Measurements from ENCODE around the gene RXRA. TPM values are rescaled to one million over a fixed set of nuclear protein-coding genes. Genes with fewer than 3 reads are reported as not detected.

The RXRA gene
- total RNA-seq, 1 donor = 11.2 TPM

GRCh38 chr9:134422301-134423090 is 96.2 kb downstream of the RXRA start:
- H3K4me1 ChIP-seq (ENCODE audit: insufficient read depth, low read length) = no peaks in the 10 kb centered on the region
- H3K4me3 ChIP-seq (ENCODE audit: low read length) = no peak overlapping the region

GRCh38 chr9:134423166-134423565 is 96.9 kb downstream of the RXRA start:
- H3K9me3 ChIP-seq (ENCODE audit: low read depth, low read length) = no peaks in the 10 kb centered on the region
- H3K4me1 ChIP-seq (ENCODE audit: insufficient read depth, low read length) = no peaks in the 10 kb centered on the region
- no peak overlapping the region for H3K4me3 ChIP-seq (ENCODE audit: low read length)
- H3K27me3 ChIP-seq (ENCODE audit: insufficient read depth, low read length) = no peaks in the 10 kb centered on the region

More at GRCh38 chr9:134422301-134423090, 96.2 kb downstream of the RXRA start:
- H3K27me3 ChIP-seq (ENCODE audit: insufficient read depth, low read length) = no peaks in the 10 kb centered on the region
- H3K9me3 ChIP-seq (ENCODE audit: low read depth, low read length) = no peaks in the 10 kb centered on the region

GRCh38 chr9:134423749-134424148 is 97.5 kb downstream of the RXRA start:
- H3K27me3 ChIP-seq (ENCODE audit: insufficient read depth, low read length) = no peaks in the 10 kb centered on the region
- H3K4me3 ChIP-seq (ENCODE audit: low read length) = no peak overlapping the region
- H3K4me1 ChIP-seq (ENCODE audit: insufficient read depth, low read length) = no peaks in the 10 kb centered on the region
- H3K9me3 ChIP-seq (ENCODE audit: low read depth, low read length) = no peaks in the 10 kb centered on the region

GRCh38 chr9:134424818-134425217 is 98.6 kb downstream of the RXRA start:
- Histone ChIP-seq H3K4me3 (ENCODE audit: low read length) (no peak overlapping the region), H3K27me3 (ENCODE audit: insufficient read depth, low read length) (no peaks in the 10 kb centered on the region), H3K4me1 (ENCODE audit: insufficient read depth, low read length) (no peaks in the 10 kb centered on the region), H3K9me3 (ENCODE audit: low read depth, low read length) (no peaks in the 10 kb centered on the region)

GRCh38 chr9:134425401-134425800 is 99.1 kb downstream of the RXRA start:
- Histone ChIP-seq H3K4me1 (ENCODE audit: insufficient read depth, low read length) (no peaks in the 10 kb centered on the region), H3K27me3 (ENCODE audit: insufficient read depth, low read length) (no peaks in the 10 kb centered on the region), H3K4me3 (ENCODE audit: low read length) (no peak overlapping the region), H3K9me3 (ENCODE audit: low read depth, low read length) (no peaks in the 10 kb centered on the region)

- Histone ChIP-seq H3K4me3 (ENCODE audit: low read length) (no peak overlapping the region), H3K27me3 (ENCODE audit: insufficient read depth, low read length) (no peaks in the 10 kb centered on the region), H3K4me1 (ENCODE audit: insufficient read depth, low read length) (no peaks in the 10 kb centered on the region), H3K9me3 (ENCODE audit: low read depth, low read length) (no peaks in the 10 kb centered on the region)
Observed at GRCh38 chr9:134425812-134426211, 99.6 kb downstream of the RXRA start.

- no peaks in the 10 kb centered on the region for H3K27me3 ChIP-seq (ENCODE audit: insufficient read depth, low read length)
- no peaks in the 10 kb centered on the region for H3K4me1 ChIP-seq (ENCODE audit: insufficient read depth, low read length)
- H3K9me3 ChIP-seq (ENCODE audit: low read depth, low read length) = no peaks in the 10 kb centered on the region
- H3K4me3 ChIP-seq (ENCODE audit: low read length) = no peak overlapping the region
Observed at GRCh38 chr9:134426436-134426835, 100.2 kb downstream of the RXRA start.

- no peaks in the 10 kb centered on the region for H3K4me1 ChIP-seq (ENCODE audit: insufficient read depth, low read length)
- no peaks in the 10 kb centered on the region for H3K9me3 ChIP-seq (ENCODE audit: low read depth, low read length)
- H3K4me3 ChIP-seq (ENCODE audit: low read length) = no peak overlapping the region
- H3K27me3 ChIP-seq (ENCODE audit: insufficient read depth, low read length) = no peaks in the 10 kb centered on the region
Observed at GRCh38 chr9:134427153-134427782, 101.0 kb downstream of the RXRA start.

- H3K4me3 ChIP-seq (ENCODE audit: low read length) = no peak overlapping the region
- no peaks in the 10 kb centered on the region for H3K9me3 ChIP-seq (ENCODE audit: low read depth, low read length)
- no peaks in the 10 kb centered on the region for H3K4me1 ChIP-seq (ENCODE audit: insufficient read depth, low read length)
- H3K27me3 ChIP-seq (ENCODE audit: insufficient read depth, low read length) = no peaks in the 10 kb centered on the region
Observed at GRCh38 chr9:134428559-134428958, 102.3 kb downstream of the RXRA start.

GRCh38 chr9:134429007-134429406 is 102.8 kb downstream of the RXRA start:
- Histone ChIP-seq H3K27me3 (ENCODE audit: insufficient read depth, low read length) (no peaks in the 10 kb centered on the region), H3K9me3 (ENCODE audit: low read depth, low read length) (no peaks in the 10 kb centered on the region), H3K4me3 (ENCODE audit: low read length) (no peak overlapping the region), H3K4me1 (ENCODE audit: insufficient read depth, low read length) (no peaks in the 10 kb centered on the region)

- Histone ChIP-seq H3K27me3 (ENCODE audit: insufficient read depth, low read length) (no peaks in the 10 kb centered on the region), H3K9me3 (ENCODE audit: low read depth, low read length) (no peaks in the 10 kb centered on the region), H3K4me1 (ENCODE audit: insufficient read depth, low read length) (no peaks in the 10 kb centered on the region), H3K4me3 (ENCODE audit: low read length) (no peak overlapping the region)
Observed at GRCh38 chr9:134429481-134429880, 103.2 kb downstream of the RXRA start.

- Histone ChIP-seq H3K27me3 (ENCODE audit: insufficient read depth, low read length) (no peaks in the 10 kb centered on the region), H3K9me3 (ENCODE audit: low read depth, low read length) (no peaks in the 10 kb centered on the region), H3K4me1 (ENCODE audit: insufficient read depth, low read length) (no peaks in the 10 kb centered on the region), H3K4me3 (ENCODE audit: low read length) (no peak overlapping the region)
Observed at GRCh38 chr9:134431095-134431494, 104.8 kb downstream of the RXRA start.

GRCh38 chr9:134431626-134432025 is 105.4 kb downstream of the RXRA start:
- Histone ChIP-seq H3K4me3 (ENCODE audit: low read length) (no peak overlapping the region), H3K9me3 (ENCODE audit: low read depth, low read length) (no peaks in the 10 kb centered on the region), H3K4me1 (ENCODE audit: insufficient read depth, low read length) (no peaks in the 10 kb centered on the region), H3K27me3 (ENCODE audit: insufficient read depth, low read length) (no peaks in the 10 kb centered on the region)

GRCh38 chr9:134432471-134432870 is 106.2 kb downstream of the RXRA start:
- Histone ChIP-seq H3K9me3 (ENCODE audit: low read depth, low read length) (no peaks in the 10 kb centered on the region), H3K4me1 (ENCODE audit: insufficient read depth, low read length) (no peaks in the 10 kb centered on the region), H3K4me3 (ENCODE audit: low read length) (no peak overlapping the region), H3K27me3 (ENCODE audit: insufficient read depth, low read length) (no peaks in the 10 kb centered on the region)

- Histone ChIP-seq H3K27me3 (ENCODE audit: insufficient read depth, low read length) (no peaks in the 10 kb centered on the region), H3K9me3 (ENCODE audit: low read depth, low read length) (no peaks in the 10 kb centered on the region), H3K4me3 (ENCODE audit: low read length) (no peak overlapping the region), H3K4me1 (ENCODE audit: insufficient read depth, low read length) (no peaks in the 10 kb centered on the region)
Observed at GRCh38 chr9:134433101-134433500, 106.8 kb downstream of the RXRA start.

All from mononuclear cell (primary cell).